GM13976 (cell line): ENCODE data around the gene STAB2.

Experiments used
- DNase-seq: peaks from one replicate; pipeline ENCODE4 v3.0.0; 2012; ENCODE audit warnings: low spot score
- in situ Hi-C: fragments of 300-500 bp; cut with MboI; formaldehyde crosslinking; loops from one replicate; pipeline ENCODE4 v1.12.0; 2022; ENCODE audit warnings: low sequenced_read_pairs, mixed read lengths, inconsistent platforms; ENCODE audit not compliant: unreplicated experiment
- TF ChIP-seq, protein P1 (sequence below): IDR thresholded peaks from 2 replicates; pipeline ENCODE4 v1.5.1; 2012; ENCODE audit warnings: borderline replicate concordance, mild to moderate bottlenecking; ENCODE audit not compliant: insufficient read depth; ENCODE audit errors: extremely low read depth, missing control alignments, control extremely low read depth

STAB2 gene

DNA sequence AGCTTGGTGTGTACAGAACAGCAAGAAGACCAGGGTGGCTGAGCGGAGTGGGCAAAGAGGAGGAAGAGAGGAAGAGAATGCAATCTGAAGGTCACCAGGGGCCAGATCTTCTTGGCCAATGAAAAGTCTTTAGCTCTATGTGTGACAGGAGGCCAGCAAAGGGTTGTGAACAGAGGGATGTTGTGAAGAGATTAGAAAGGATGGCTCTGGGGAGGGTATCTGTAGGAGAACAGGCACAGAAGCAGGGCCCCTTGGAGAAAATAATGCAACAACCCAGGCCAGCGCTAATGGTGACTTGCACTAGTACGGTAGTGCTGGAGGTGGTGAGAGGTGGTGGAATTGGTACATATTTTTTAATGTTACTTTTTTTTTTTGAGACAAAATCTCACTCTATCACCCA, 156.7 kb downstream of the STAB2 start:
- no peak for DNase-seq
- in situ Hi-C loops = no loop called here
- TF ChIP-seq, protein P1, sequence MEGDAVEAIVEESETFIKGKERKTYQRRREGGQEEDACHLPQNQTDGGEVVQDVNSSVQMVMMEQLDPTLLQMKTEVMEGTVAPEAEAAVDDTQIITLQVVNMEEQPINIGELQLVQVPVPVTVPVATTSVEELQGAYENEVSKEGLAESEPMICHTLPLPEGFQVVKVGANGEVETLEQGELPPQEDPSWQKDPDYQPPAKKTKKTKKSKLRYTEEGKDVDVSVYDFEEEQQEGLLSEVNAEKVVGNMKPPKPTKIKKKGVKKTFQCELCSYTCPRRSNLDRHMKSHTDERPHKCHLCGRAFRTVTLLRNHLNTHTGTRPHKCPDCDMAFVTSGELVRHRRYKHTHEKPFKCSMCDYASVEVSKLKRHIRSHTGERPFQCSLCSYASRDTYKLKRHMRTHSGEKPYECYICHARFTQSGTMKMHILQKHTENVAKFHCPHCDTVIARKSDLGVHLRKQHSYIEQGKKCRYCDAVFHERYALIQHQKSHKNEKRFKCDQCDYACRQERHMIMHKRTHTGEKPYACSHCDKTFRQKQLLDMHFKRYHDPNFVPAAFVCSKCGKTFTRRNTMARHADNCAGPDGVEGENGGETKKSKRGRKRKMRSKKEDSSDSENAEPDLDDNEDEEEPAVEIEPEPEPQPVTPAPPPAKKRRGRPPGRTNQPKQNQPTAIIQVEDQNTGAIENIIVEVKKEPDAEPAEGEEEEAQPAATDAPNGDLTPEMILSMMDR = no peak

DNA sequence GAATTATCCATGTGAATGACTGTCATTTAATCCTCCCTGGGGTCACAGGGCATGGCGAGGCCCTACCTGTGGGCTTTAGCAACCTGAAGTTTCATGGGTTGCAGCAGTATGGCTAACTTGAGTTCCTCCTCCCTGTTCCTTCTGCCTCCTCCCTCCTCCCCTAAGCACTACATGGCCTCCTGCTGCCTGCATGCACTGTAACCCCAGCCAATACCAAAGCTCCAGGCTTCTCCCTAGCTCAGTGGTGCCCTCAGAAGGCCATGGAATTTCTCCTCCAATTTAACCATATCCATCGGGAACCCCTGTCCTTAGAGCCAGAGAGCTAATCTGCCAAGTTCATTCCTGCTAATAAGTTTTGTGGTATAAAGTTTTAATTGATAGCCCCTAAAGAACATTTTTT, 158.9 kb downstream of the STAB2 start:
- DNase-seq = no peak
- in situ Hi-C loops = no loop called here
- TF ChIP-seq, protein P1 = no peak

DNA sequence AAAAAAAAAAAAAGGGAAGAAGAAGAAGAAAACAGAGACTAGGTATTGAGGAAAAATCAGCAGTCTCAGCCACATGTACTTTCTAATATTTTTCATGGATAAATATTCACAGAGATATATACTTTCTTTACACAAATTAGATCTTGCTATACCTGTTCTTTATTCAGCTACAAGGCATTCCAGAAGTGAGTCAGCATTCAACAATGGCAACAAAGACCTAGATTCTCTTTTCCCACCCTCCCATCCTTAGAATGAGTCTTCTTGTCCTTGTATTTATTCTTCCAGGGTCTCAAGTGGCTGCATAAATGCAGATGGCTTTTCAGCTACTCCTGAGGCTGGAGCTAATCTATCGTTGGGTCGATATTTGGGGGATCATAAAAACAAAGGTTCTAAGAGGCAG, 160.9 kb downstream of the STAB2 start:
- DNase-seq = no peak
- TF ChIP-seq, protein P1 = no peak
- in situ Hi-C loops = no loop called here

DNA sequence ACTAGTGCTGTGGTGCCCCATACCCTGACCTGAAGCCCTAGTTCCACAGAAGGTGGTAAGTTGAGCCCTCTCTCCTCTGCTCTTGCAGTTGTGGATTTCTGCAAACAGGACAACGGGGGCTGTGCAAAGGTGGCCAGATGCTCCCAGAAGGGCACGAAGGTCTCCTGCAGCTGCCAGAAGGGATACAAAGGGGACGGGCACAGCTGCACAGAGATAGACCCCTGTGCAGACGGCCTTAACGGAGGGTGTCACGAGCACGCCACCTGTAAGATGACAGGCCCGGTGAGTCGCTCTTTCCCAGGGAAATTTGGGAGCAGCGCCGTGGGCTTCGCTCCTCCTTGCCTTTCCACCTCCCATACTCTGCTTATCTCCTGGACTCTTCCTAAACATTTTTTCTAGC, 161.8 kb downstream of the STAB2 start:
- in situ Hi-C loops = no loop called here
- TF ChIP-seq, protein P1 = no peak
- no peak for DNase-seq

DNA sequence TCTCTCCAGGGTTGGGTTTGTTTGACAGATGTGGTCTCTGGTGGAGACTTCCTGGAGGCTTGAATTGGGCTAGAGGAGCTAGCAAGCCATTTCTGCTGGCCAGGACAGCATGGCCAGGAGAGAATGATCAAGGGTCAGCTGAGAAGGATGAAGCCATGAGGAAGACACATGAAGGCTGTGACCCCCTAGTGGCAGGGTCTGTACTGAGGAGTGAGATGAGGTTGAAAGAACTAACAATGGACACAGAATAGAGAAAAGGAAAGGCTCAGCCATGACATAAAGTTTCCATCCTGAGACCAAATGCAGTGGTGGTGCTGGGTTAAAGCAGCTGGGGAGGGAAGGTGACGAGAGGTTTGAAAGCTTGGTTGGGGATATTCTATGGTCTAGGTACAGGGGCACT, 164.1 kb downstream of the STAB2 start:
- DNase-seq = no peak
- TF ChIP-seq, protein P1 = no peak
- in situ Hi-C loops = no loop called here

DNA sequence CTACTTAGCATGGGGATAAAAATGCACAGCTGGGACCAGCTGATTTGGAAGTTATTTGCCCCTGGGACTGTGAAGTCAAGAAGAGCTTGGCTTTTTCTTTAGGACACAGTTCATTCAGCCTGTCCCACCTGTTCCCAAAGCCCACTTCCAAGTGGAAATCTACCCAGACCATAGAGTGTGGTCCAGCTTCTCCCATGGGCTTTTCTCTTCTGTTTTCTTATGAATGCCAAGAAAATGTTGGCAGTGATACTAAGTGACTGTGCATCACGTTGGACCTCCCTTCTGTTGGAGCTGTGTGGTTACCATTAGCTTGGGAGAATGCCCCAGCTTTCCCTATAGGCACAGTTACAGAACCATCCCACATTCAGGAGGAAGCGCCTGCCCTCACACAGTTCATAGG, 164.5 kb downstream of the STAB2 start:
- in situ Hi-C loops = no loop called here
- TF ChIP-seq, protein P1 = no peak
- DNase-seq = no peak

DNA sequence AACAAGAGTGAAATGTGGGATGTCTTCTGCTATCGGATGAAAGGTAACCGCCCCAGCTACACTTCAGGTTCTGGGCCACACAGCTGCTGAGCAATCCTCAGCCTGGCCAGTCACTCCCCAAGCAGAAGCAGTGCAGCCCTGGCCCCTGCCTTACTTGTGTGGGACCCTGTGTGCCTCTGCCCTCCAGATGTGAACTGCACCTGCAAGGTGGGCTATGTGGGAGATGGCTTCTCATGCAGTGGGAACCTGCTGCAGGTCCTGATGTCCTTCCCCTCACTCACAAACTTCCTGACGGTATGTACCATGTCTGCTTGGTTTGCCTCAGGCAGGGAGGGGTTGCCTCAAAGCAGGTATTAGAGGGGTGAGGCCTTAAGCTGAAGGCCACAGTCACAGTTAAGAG, 168.4 kb downstream of the STAB2 start:
- in situ Hi-C loops = no loop called here
- TF ChIP-seq, protein P1 = no peak
- no peak for DNase-seq
